ENCODE measurements around the gene WNT6. TPM values are rescaled to one million over a fixed set of nuclear protein-coding genes. Genes with fewer than 3 reads are reported as not detected.

The WNT6 gene
- under 1 TPM in 1 of 2 experiments, not detected in 1; 0.26 TPM for total RNA-seq
- polyA plus RNA-seq = not detected

- no peak for DNase-seq
- Histone ChIP-seq H3K27ac (ENCODE audit: low read depth, low read length) (no peak within 1 kb of the TSS), H3K36me3 (ENCODE audit: insufficient read depth, low read length) (no peaks in the 10 kb centered on the region), H3K27me3 (ENCODE audit: insufficient read depth, low read length) (peaks cover 37% of the 10 kb centered on the region), H3K4me3 (ENCODE audit: low read length in 2 of 2) (no peak within 1 kb of the TSS), H3K9me3 (ENCODE audit: control insufficient read depth in 1 of 2, low read length in 2 of 2) (no peaks in the 10 kb centered on the region), H3K4me1 (ENCODE audit: insufficient read depth, low read length) (peaks cover 22% of the 10 kb centered on the region)
- Mint-ChIP-seq H3K27me3 (peaks cover 51 to 77% of the 10 kb centered on the region in 2 donors), H3K36me3 (no peaks in the 10 kb centered on the region), H3K27ac (peak within 1 kb of the TSS in 1 of 7 donors; percentile 9), H3K4me3 (peak within 1 kb of the TSS; percentile 68 to 84 (median 74)), H3K9me3 (no peaks in the 10 kb centered on the region), H3K4me1 (peaks cover 13 to 38% (median 18%) of the 10 kb centered on the region in 4 donors)
- ChIA-PET POLR2A (ENCODE audit: partially characterized antibody) (interaction anchor here (0.7 to 1.4 kb wide), 2 partner anchors 36 to 40 kb away, joined by 3 read pairs; no protein-coding TSS in a partner anchor), CTCF (ENCODE audit: partially characterized antibody) (no interaction called here)
- intact Hi-C loops (cut with micrococcal nuclease) = no loop called here
Observed at GRCh38 chr2:218859556-218859987, at the start of gene WNT6. WNT6 (plus strand) TSS chr2:218859805; CDS start chr2:218860038, 233 bp downstream.

- H3K27me3 Mint-ChIP-seq = peaks cover 21 to 33% of the 10 kb centered on the region in 2 donors
- no peaks in the 10 kb centered on the region for H3K4me1 Mint-ChIP-seq
- H3K36me3 ChIP-seq (ENCODE audit: insufficient read depth, low read length) = no peaks in the 10 kb centered on the region
- no peaks in the 10 kb centered on the region for H3K9me3 ChIP-seq (ENCODE audit: control insufficient read depth in 1 of 2, low read length in 2 of 2)
- ChIA-PET CTCF (ENCODE audit: partially characterized antibody) (no interaction called here), POLR2A (ENCODE audit: partially characterized antibody) (no interaction called here)
- no peaks in the 10 kb centered on the region for H3K4me1 ChIP-seq (ENCODE audit: insufficient read depth, low read length)
- H3K27ac ChIP-seq (ENCODE audit: low read depth, low read length) = no peak overlapping the region
- H3K27ac Mint-ChIP-seq = no peak overlapping the region
- no peaks in the 10 kb centered on the region for H3K36me3 Mint-ChIP-seq
- H3K27me3 ChIP-seq (ENCODE audit: insufficient read depth, low read length) = peaks cover 12% of the 10 kb centered on the region
- no peak overlapping the region for H3K4me3 Mint-ChIP-seq
- H3K4me3 ChIP-seq (ENCODE audit: low read length in 2 of 2) = no peak overlapping the region
- no peak for DNase-seq
- intact Hi-C loops (cut with micrococcal nuclease) = no loop called here
- H3K9me3 Mint-ChIP-seq = peaks cover 0 to 5% (median 1%) of the 10 kb centered on the region in 8 donors
Observed at GRCh38 chr2:218810256-218810655, 49.3 kb upstream of the WNT6 start.

- peaks cover 10% of the 10 kb centered on the region for H3K27me3 ChIP-seq (ENCODE audit: insufficient read depth, low read length)
- H3K36me3 ChIP-seq (ENCODE audit: insufficient read depth, low read length) = no peaks in the 10 kb centered on the region
- Mint-ChIP-seq H3K9me3 (no peaks in the 10 kb centered on the region), H3K36me3 (no peaks in the 10 kb centered on the region), H3K4me1 (no peaks in the 10 kb centered on the region), H3K4me3 (no peak overlapping the region), H3K27ac (no peak overlapping the region), H3K27me3 (peaks cover 16 to 26% of the 10 kb centered on the region in 2 donors)
- H3K27ac ChIP-seq (ENCODE audit: low read depth, low read length) = no peak overlapping the region
- ChIA-PET CTCF (ENCODE audit: partially characterized antibody) (no interaction called here), POLR2A (ENCODE audit: partially characterized antibody) (no interaction called here)
- H3K4me1 ChIP-seq (ENCODE audit: insufficient read depth, low read length) = no peaks in the 10 kb centered on the region
- intact Hi-C loops (cut with micrococcal nuclease) = no loop called here
- no peaks in the 10 kb centered on the region for H3K9me3 ChIP-seq (ENCODE audit: control insufficient read depth in 1 of 2, low read length in 2 of 2)
- no peak for DNase-seq
- H3K4me3 ChIP-seq (ENCODE audit: low read length in 2 of 2) = no peak overlapping the region
Observed at GRCh38 chr2:218811382-218811781, 48.2 kb upstream of the WNT6 start.

- peaks cover 13 to 21% of the 10 kb centered on the region in 2 donors for H3K27me3 Mint-ChIP-seq
- H3K9me3 ChIP-seq (ENCODE audit: control insufficient read depth in 1 of 2, low read length in 2 of 2) = no peaks in the 10 kb centered on the region
- intact Hi-C loops (cut with micrococcal nuclease) = no loop called here
- no peak overlapping the region for H3K4me3 ChIP-seq (ENCODE audit: low read length in 2 of 2)
- no peaks in the 10 kb centered on the region for H3K9me3 Mint-ChIP-seq
- H3K27me3 ChIP-seq (ENCODE audit: insufficient read depth, low read length) = peaks cover 8% of the 10 kb centered on the region
- H3K27ac ChIP-seq (ENCODE audit: low read depth, low read length) = no peak overlapping the region
- no peak for DNase-seq
- H3K4me3 Mint-ChIP-seq = no peak overlapping the region
- H3K36me3 Mint-ChIP-seq = no peaks in the 10 kb centered on the region
- H3K4me1 ChIP-seq (ENCODE audit: insufficient read depth, low read length) = no peaks in the 10 kb centered on the region
- ChIA-PET CTCF (ENCODE audit: partially characterized antibody) (no interaction called here), POLR2A (ENCODE audit: partially characterized antibody) (no interaction called here)
- H3K27ac Mint-ChIP-seq = no peak overlapping the region
- H3K4me1 Mint-ChIP-seq = no peaks in the 10 kb centered on the region
- no peaks in the 10 kb centered on the region for H3K36me3 ChIP-seq (ENCODE audit: insufficient read depth, low read length)
Observed at GRCh38 chr2:218812096-218812815, 47.3 kb upstream of the WNT6 start.

GRCh38 chr2:218812861-218813260 lies 46.7 kb upstream of the WNT6 start:
- H3K27me3 Mint-ChIP-seq = peaks cover 13 to 19% of the 10 kb centered on the region in 2 donors
- no peaks in the 10 kb centered on the region for H3K36me3 Mint-ChIP-seq
- no peaks in the 10 kb centered on the region for H3K9me3 Mint-ChIP-seq
- H3K36me3 ChIP-seq (ENCODE audit: insufficient read depth, low read length) = no peaks in the 10 kb centered on the region
- H3K9me3 ChIP-seq (ENCODE audit: control insufficient read depth in 1 of 2, low read length in 2 of 2) = no peaks in the 10 kb centered on the region
- no peak overlapping the region for H3K4me3 Mint-ChIP-seq
- H3K27ac Mint-ChIP-seq = no peak overlapping the region
- H3K4me1 Mint-ChIP-seq = no peaks in the 10 kb centered on the region
- ChIA-PET POLR2A (ENCODE audit: partially characterized antibody) (no interaction called here), CTCF (ENCODE audit: partially characterized antibody) (no interaction called here)
- no peak for DNase-seq
- peaks cover 7% of the 10 kb centered on the region for H3K27me3 ChIP-seq (ENCODE audit: insufficient read depth, low read length)
- intact Hi-C loops (cut with micrococcal nuclease) = no loop called here
- H3K4me1 ChIP-seq (ENCODE audit: insufficient read depth, low read length) = no peaks in the 10 kb centered on the region
- no peak overlapping the region for H3K4me3 ChIP-seq (ENCODE audit: low read length in 2 of 2)
- H3K27ac ChIP-seq (ENCODE audit: low read depth, low read length) = no peak overlapping the region

GRCh38 chr2:218813771-218814460 lies 45.7 kb upstream of the WNT6 start:
- H3K36me3 Mint-ChIP-seq = no peaks in the 10 kb centered on the region
- peaks cover 14 to 17% of the 10 kb centered on the region in 2 donors for H3K27me3 Mint-ChIP-seq
- H3K27ac Mint-ChIP-seq = peak overlapping the region in 1 of 7 donors; percentile 19
- H3K4me3 Mint-ChIP-seq = no peak overlapping the region
- no peaks in the 10 kb centered on the region for H3K4me1 ChIP-seq (ENCODE audit: insufficient read depth, low read length)
- H3K9me3 ChIP-seq (ENCODE audit: control insufficient read depth in 1 of 2, low read length in 2 of 2) = no peaks in the 10 kb centered on the region
- DNase-seq = no peak
- ChIA-PET CTCF (ENCODE audit: partially characterized antibody) (no interaction called here), POLR2A (ENCODE audit: partially characterized antibody) (no interaction called here)
- intact Hi-C loops (cut with micrococcal nuclease) = no loop called here
- H3K4me1 Mint-ChIP-seq = no peaks in the 10 kb centered on the region
- no peaks in the 10 kb centered on the region for H3K9me3 Mint-ChIP-seq
- no peak overlapping the region for H3K27ac ChIP-seq (ENCODE audit: low read depth, low read length)
- H3K27me3 ChIP-seq (ENCODE audit: insufficient read depth, low read length) = no peaks in the 10 kb centered on the region
- H3K4me3 ChIP-seq (ENCODE audit: low read length in 2 of 2) = no peak overlapping the region
- H3K36me3 ChIP-seq (ENCODE audit: insufficient read depth, low read length) = no peaks in the 10 kb centered on the region

- Mint-ChIP-seq H3K27ac (no peak overlapping the region), H3K9me3 (no peaks in the 10 kb centered on the region), H3K4me1 (no peaks in the 10 kb centered on the region), H3K4me3 (no peak overlapping the region), H3K27me3 (peaks cover 10 to 12% of the 10 kb centered on the region in 2 donors), H3K36me3 (no peaks in the 10 kb centered on the region)
- intact Hi-C loops (cut with micrococcal nuclease) = no loop called here
- DNase-seq = no peak
- Histone ChIP-seq H3K36me3 (ENCODE audit: insufficient read depth, low read length) (no peaks in the 10 kb centered on the region), H3K27ac (ENCODE audit: low read depth, low read length) (no peak overlapping the region), H3K4me1 (ENCODE audit: insufficient read depth, low read length) (no peaks in the 10 kb centered on the region), H3K9me3 (ENCODE audit: control insufficient read depth in 1 of 2, low read length in 2 of 2) (no peaks in the 10 kb centered on the region), H3K4me3 (ENCODE audit: low read length in 2 of 2) (no peak overlapping the region), H3K27me3 (ENCODE audit: insufficient read depth, low read length) (no peaks in the 10 kb centered on the region)
- CTCF ChIA-PET (ENCODE audit: partially characterized antibody) = no interaction called here
- POLR2A ChIA-PET (ENCODE audit: partially characterized antibody) = no interaction called here
Observed at GRCh38 chr2:218814540-218815243, 44.9 kb upstream of the WNT6 start.

All from CD4-positive, alpha-beta memory T cell (primary cell).